GM18511 (cell line): Measurements from ENCODE around the gene S100A16.
"Not testable (repeated sequence)": the region's sequence is repeated elsewhere in the genome, so short reads cannot be mapped to it uniquely, and the experiment has no call there.

ENCODE experiments used
- ATAC-seq: cut with Tn5 transposase; IDR thresholded peaks from one replicate; pipeline ENCODE4 v1.9.1; 2021; ENCODE audit warnings: mild to moderate bottlenecking, moderate library complexity; ENCODE audit not compliant: unreplicated experiment

S100A16 gene

DNA sequence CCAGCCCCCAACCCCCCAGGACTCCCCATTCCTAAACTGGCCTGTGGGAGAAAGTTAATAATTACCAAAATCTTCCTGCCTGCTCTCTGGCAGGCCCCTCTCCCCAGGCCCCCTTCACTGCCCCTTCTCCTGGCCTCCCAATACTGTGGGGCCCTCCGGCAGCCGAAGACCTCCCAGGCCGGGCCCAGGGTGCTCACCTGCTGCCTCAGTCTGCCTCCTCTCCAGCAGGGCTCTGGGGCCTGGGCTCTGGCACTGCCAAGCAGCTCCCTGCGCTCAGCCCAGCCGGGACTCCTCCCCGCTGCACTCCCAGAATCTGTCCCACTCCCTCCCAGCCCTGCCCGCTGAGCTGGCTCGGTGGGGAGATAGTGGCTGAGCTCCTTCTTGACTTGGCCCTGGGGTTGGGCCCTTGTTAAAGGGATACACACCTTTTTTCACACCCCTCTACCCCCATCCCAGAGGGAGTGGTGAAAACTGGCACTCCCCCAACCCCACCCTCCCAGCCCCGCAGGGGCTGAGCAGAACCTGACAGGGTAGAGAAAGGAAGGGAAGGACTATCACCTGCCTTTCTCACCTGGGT, at the start of gene S100A16:
Gene S100A16 (minus strand): TSS at position 383 of the 577 bp plus-strand sequence. CDS start 4,986 bp downstream, outside the sequence.
- ATAC-seq, result no peak

GRCh38 chr1:153662269-153662668, 49.3 kb upstream of the S100A16 start:
- ATAC-seq, result no peak

DNA sequence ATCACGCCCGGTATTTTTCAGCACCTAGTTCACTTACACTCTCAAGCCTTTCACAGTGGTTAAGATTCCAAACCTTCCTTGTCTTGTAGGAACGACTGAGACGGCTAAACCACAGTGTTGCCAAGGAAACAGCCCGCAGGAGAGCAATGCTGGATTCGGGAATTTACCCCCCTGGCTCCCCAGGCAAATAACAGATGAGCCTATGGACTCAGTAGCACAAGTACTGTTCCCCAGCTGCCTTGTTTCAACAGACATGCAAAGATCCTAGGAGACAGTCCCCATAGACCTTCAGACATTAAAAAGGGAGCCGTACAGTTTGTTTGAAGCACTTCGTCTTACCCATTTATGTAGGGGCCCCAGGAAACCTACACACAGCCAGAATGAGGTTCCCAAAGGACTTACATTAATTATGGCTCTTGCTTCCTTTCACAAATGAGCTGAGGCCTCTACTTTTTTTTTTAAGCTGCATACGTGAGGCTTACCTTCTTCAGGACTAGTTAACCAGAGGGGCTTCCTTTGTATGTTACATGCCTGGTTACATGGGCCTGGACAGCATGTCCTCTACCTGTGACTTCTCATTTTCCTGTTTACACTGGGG, 48.3 kb upstream of the S100A16 start:
- no peak for ATAC-seq

DNA sequence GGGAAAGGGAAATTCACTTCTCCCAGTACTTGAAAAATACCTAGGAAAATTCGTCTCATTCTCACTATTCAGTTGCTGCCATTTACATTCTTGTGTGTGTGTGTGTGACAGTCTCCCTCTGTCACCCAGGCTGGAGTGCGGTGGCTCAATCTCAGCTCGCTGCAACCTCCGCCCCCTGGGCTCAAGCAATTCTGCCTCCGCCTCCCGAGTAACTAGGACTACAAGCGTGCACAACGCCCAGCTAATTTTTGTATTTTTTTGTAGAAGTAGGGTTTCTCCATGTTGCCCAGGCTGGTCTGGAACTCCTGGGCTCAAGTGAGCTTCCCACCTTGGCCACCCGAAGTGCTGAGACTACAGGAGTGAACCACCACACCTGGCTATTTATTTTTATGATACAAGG, 46.7 kb upstream of the S100A16 start:
- no peak for ATAC-seq

DNA sequence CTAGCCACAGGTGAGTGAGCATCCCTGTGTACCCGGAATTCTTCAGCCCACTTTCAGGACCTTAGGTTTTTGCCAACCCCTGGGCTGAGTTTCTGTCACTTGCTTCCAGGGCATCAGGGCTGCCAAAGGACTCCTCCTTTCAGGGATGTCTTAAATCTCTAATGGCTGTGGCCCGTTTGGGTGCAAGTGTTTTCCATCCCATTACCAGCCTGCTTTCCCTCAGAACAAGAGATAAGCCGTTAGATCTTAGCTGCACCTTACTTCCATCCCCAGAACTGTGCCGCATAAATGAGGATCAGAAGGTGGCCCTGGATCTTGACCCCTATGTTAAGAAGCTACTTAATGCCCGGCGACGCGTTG, 46.2 kb upstream of the S100A16 start:
- ATAC-seq, result no peak

DNA sequence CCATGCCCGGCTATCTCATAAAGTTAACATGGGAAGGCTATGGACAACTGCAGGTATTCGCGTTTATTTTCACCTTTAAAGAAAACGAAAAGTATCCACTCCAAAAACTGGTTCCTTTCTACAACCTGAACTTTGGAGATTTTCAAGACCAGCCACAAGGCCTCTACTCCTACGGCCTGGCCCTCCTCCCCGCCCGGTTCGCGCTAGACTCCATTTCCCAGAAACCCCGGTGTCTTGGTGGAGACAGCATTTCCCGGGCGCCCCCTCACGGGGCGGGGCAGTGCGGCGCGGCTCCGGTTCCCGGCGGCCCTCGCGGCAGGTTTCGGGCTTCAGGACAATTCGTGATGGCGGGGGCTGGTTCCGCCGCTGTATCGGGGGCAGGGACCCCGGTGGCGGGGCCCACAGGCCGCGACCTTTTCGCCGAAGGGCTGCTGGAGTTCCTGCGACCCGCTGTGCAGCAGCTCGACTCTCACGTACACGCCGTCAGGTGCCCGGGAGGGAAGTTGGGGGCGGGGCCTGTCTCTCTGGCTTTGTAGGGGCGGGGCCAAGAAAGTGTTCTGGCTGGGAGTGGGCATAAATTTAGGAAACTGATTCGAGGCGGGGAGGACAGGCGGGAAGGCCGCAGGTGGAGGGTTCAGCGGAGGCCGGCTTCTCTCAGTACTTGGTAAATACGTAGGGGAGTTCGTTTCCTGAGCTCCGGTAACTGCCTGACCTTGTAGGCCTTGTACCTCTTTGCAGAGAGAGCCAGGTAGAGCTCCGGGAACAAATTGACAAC, 45.6 kb upstream of the S100A16 start, which contains the start of gene SNAPIN:
Gene SNAPIN (plus strand): TSS at position 304 of the 775 bp plus-strand sequence. CDS start 41 bp downstream, at position 345.
- peak; percentile 94 for ATAC-seq

DNA sequence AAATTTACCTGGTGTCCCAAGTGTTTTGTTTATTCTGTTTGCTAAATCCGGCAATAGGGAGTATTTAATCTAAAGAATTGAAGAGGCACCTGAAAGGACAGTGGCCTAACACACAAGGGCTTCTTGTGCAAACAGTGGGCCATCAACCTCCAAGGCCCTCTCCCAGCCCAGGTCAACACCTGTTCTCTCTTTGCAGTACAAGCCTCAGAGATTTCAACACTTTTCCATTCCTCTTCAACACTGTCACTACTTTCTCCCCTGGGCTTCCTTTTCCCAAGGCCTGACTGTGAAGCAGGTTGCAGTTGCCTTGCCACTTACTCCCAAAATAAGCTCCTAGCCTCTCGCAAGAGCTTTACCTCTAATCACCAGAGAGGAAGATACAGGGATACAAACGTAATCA, 42.4 kb upstream of the S100A16 start:
- no peak for ATAC-seq

GRCh38 chr1:153652805-153653500, 40.0 kb upstream of the S100A16 start:
- no peak for ATAC-seq

GRCh38 chr1:153651771-153652170, 38.8 kb upstream of the S100A16 start:
- ATAC-seq, result no peak

DNA sequence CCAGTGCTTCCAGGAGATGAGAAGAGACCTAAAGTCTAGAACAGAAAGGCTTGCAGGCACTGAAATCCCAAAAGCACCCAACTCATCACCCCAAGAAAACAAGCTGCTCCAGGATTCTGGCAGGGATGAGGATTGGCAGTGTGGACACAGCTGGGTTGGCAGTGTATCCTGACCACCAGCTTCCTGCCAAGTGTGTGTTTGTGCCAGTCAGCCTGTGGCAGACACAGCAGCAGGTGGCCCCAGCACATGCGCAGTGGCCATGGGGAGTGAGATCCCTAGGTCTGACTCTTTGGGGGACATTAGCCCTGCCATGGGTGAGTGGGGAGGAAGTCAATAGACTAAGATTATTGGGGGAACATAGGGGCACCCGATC, 36.9 kb upstream of the S100A16 start:
- no peak for ATAC-seq

DNA sequence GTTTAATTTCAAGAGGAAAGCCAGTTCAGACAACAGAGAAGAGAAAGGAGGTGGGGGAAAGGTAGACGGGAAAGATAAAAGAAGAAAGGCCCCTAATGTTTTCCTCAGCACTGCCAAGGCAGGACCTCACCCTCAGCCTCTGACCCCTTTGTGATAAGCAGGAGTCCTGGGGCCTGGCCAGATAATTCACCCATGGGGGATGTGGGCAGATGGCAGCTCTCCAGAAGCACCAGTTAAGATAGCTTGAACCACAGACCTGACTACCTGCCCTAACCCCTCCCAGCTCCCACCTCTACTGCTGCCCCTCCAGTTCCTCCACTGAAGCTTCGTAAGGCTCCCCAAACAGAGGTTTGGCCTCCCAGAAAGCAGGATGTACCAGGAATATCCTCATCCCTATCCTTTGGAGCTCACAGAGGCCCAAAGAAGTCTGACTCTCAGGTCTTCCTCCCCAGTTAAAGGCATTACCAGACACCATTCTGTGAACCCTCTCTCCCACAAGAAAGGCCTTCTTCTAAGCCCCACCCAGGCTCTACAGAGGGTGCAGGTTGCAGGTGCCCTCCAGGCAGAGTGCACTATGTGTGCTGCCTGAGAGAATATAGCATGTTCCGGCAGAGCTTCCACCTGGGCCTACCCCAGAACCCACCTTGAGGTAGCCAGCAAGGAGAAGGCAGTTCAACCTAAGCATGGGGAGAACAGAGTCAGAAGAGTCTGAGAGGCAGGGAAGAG, 36.4 kb upstream of the S100A16 start:
- no peak for ATAC-seq

- no peak for ATAC-seq
Measured at GRCh38 chr1:153648000-153648643, 35.2 kb upstream of the S100A16 start.

- ATAC-seq, result no peak
Measured at GRCh38 chr1:153647346-153647714, 34.4 kb upstream of the S100A16 start.

DNA sequence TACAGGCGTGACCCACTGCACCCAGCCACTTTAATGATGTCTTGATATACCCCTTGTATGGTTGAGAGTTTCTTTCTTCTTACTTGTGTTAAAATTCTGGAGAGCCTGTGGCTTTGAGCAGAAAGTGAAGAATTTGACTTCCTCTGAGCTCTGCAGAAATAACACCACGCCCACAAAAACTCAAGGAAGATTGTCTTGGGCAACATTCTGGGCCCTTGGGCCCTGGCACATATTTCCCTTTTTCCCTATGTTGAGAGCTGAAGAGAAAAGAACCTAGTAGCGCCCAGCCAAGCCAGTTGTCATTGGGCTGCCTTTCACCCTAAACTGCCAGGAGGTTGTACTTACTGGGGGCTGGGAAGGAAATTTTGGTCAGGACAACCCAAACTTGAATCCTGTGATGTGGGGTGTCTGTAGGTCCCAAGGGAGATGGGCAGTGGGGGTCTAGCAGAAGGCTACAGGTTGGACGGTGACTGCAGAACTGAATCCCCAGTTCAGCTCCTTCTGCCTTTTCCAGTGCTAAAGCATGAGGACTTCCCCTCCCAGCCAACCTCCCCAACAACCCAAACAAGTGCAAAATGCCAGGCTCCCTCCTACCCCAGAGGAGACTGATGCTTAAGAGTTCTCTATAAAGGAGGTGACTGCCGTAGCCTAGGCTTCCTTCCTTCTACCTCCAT, 33.9 kb upstream of the S100A16 start:
- no peak for ATAC-seq

DNA sequence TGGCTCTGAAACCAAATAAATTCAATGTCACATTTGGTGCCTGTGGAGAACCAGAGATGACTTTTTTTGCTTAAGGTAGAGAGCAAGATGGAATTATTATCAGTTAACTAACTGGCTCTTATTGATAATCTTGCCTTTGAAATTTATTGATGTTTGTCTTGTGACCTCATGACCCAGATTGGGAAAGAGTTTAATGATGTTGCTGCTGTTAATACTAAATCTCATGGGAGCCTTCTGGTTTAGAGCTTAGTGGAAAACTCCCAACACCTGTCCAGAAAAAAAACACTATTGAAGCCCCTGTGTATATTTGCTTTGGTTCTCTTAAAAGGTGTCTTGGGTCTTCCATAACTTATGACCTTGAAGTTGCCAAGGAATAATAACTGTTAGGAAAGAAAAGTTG, 30.9 kb upstream of the S100A16 start:
- no peak for ATAC-seq

- no peak for ATAC-seq
Measured at GRCh38 chr1:153643100-153643499, 30.2 kb upstream of the S100A16 start.

DNA sequence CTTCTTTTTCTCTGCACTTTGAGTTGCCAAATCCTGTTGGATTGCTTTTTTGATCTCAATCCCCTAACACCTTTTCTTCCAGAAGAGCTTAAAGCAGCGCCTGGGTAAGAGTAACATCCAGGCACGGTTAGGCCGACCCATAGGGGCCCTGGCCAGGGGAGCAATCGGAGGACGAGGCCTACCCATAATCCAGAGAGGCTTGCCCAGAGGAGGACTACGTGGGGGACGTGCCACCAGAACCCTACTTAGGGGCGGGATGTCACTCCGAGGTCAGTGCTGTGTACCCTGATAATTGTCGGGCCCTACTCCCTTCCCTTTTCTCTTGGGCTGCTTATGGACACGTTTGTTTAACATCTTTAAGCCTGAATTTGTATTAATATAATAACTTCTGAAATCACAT, 29.2 kb upstream of the S100A16 start:
- ATAC-seq, result no peak

DNA sequence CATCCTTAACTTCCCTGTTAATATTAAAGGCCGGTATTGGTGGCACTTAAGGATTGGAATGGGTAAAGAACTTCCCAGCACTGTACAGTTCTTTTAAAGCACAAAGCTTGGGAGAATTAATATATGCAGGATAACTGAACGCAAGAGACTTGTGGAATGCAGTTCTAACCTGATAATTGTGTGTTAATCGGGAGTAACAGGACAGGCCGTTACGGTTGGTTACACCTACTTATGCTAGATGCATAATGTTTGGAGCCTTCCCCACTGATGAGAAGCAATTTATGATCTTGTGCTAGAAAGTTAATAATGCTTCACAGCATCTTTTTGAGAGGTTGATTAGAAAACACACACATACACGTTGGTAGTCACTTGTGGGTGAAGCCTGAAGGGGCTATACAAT, 27.9 kb upstream of the S100A16 start:
- ATAC-seq, result no peak

- not testable (repeated sequence) for ATAC-seq
Measured at GRCh38 chr1:153640213-153640612, 27.3 kb upstream of the S100A16 start.

- ATAC-seq, result no peak
Measured at GRCh38 chr1:153639280-153639679, 26.3 kb upstream of the S100A16 start.
